ENCODE measurements around the gene ATOH8.

Gene ATOH8

GRCh38 chr2:85754313-85755095 lies 713 bp downstream of the ATOH8 start:
- DNase-seq (ENCODE audit: low spot score), result no peak

- DNase-seq (ENCODE audit: low spot score), result no peak
These were observed 1.6 kb downstream of the ATOH8 start for GRCh38 chr2:85755122-85756027.

- DNase-seq (ENCODE audit: low spot score), result no peak
These were observed 2.4 kb downstream of the ATOH8 start for GRCh38 chr2:85756195-85756594.

- no peak for DNase-seq (ENCODE audit: low spot score)
These were observed 3.1 kb downstream of the ATOH8 start for GRCh38 chr2:85756822-85757435.

GRCh38 chr2:85757860-85758259 lies 4.1 kb downstream of the ATOH8 start:
- DNase-seq (ENCODE audit: low spot score), result no peak

- no peak for DNase-seq (ENCODE audit: low spot score)
These were observed 4.8 kb downstream of the ATOH8 start for GRCh38 chr2:85758361-85759256.

GRCh38 chr2:85759257-85759613 lies 5.4 kb downstream of the ATOH8 start:
- DNase-seq (ENCODE audit: low spot score), result no peak

GRCh38 chr2:85760371-85760770 lies 6.6 kb downstream of the ATOH8 start:
- no peak for DNase-seq (ENCODE audit: low spot score)

- no peak for DNase-seq (ENCODE audit: low spot score)
These were observed 7.1 kb downstream of the ATOH8 start for GRCh38 chr2:85760872-85761271.

- DNase-seq (ENCODE audit: low spot score), result no peak
These were observed 7.7 kb downstream of the ATOH8 start for GRCh38 chr2:85761512-85761944.

GRCh38 chr2:85761946-85762345 lies 8.2 kb downstream of the ATOH8 start:
- DNase-seq (ENCODE audit: low spot score), result no peak

GRCh38 chr2:85763132-85763531 lies 9.3 kb downstream of the ATOH8 start:
- no peak for DNase-seq (ENCODE audit: low spot score)

GRCh38 chr2:85763831-85764230 lies 10.0 kb downstream of the ATOH8 start:
- no peak for DNase-seq (ENCODE audit: low spot score)

GRCh38 chr2:85765081-85765731 lies 11.4 kb downstream of the ATOH8 start:
- no peak for DNase-seq (ENCODE audit: low spot score)

GRCh38 chr2:85766229-85766628 lies 12.4 kb downstream of the ATOH8 start:
- no peak for DNase-seq (ENCODE audit: low spot score)

- DNase-seq (ENCODE audit: low spot score), result no peak
These were observed 14.2 kb downstream of the ATOH8 start for GRCh38 chr2:85767803-85768665.

GRCh38 chr2:85768713-85769112 lies 14.9 kb downstream of the ATOH8 start:
- DNase-seq (ENCODE audit: low spot score), result no peak

- DNase-seq (ENCODE audit: low spot score), result no peak
These were observed 15.6 kb downstream of the ATOH8 start for GRCh38 chr2:85769236-85769982.

- no peak for DNase-seq (ENCODE audit: low spot score)
These were observed 16.2 kb downstream of the ATOH8 start for GRCh38 chr2:85769983-85770362.

- no peak for DNase-seq (ENCODE audit: low spot score)
These were observed 16.6 kb downstream of the ATOH8 start for GRCh38 chr2:85770369-85770768.

Data from CD4-positive, alpha-beta T cell treated with Interleukin-15 for 4 hours (primary cell).